Esophagus squamous epithelium (tissue), 5 donors: ENCODE data around the gene KRT76. TPM values are rescaled to one million over a fixed set of nuclear protein-coding genes. Genes with fewer than 3 reads are reported as not detected.
A peak's percentile ranks its signal among the peaks of the same experiment; 100 is the strongest.

ENCODE experiments used
- DNase-seq: peaks from one replicate; lab custom pipeline; 2025; lab: John Stamatoyannopoulos, UW
- H3K27ac ChIP-seq, 4 donors: fragments of 200-600 bp; sonication (generic); one replicate each; pipeline ENCODE4 v1.5.1; 2016 to 2019; ENCODE audit warnings: mild to moderate bottlenecking in 1 of 4
- H3K27me3 ChIP-seq, 4 donors: fragments of 200-600 bp; sonication (generic); 1 replicate in 3 of 4; 2 replicates in 1 of 4; pipeline versions ENCODE4 v1.5.1 to v1.6.0; 2017 to 2021; ENCODE audit warnings: antibody characterized with exemption in 1 of 4
- H3K36me3 ChIP-seq, 3 donors: fragments of 200-600 bp; sonication (generic); one replicate each; pipeline ENCODE4 v1.5.1; 2016 to 2019
- H3K4me1 ChIP-seq, 3 donors: fragments of 200-600 bp; sonication (generic); one replicate each; pipeline ENCODE4 v1.5.1; 2017 to 2019
- H3K4me3 ChIP-seq, 4 donors: fragments of 200-600 bp; sonication (generic); 1 replicate in 3 of 4; 2 replicates in 1 of 4; pipeline ENCODE4 v1.5.1; 2016 to 2019; ENCODE audit warnings: mild to moderate bottlenecking in 2 of 4, moderate library complexity in 1 of 4
- H3K9me3 ChIP-seq, 3 donors: fragments of 200-600 bp; sonication (generic); one replicate each; pipeline ENCODE4 v1.5.1; 2016 to 2019
- POLR2A ChIP-seq, 4 donors: fragments of 450-650 bp; IDR thresholded peaks; one replicate each; pipeline ENCODE4 v1.6.1; 2017; ENCODE audit warnings: antibody characterized with exemption in 4 of 4, mild to moderate bottlenecking in 4 of 4, moderate library complexity in 3 of 4
- WGBS, 2 donors: methylation state at CpG; one replicate each; pipeline ENCODE4 v1.1.5; 2018; 5-methylcytosine and 5-hydroxymethylcytosine counted together
- intact Hi-C: fragments of 100-400 bp; cut with DNase I; formaldehyde crosslinking; loops from one replicate; pipeline ENCODE4 v1.15.0; 2022
- total RNA-seq, 4 donors: library from RNA; depleted of rRNA; stranded (reverse); fragments of >200 nt; gene quantifications; one replicate each; pipeline ENCODE4 v1.1.0, GENCODE V29; 2016
- TF ChIP-seq, protein P1 (sequence below), 6 experiments: fragments of 450-650 bp in 4 of 6; fragments of 200-600 bp in 2 of 6; sonication (generic) in 2 of 6; IDR thresholded peaks; one replicate each; pipeline ENCODE4 v1.5.1; 2016 to 2019; ENCODE audit warnings: antibody characterized with exemption in 6 of 6, mild to moderate bottlenecking in 4 of 6, moderate library complexity in 4 of 6
- donor health status: DM: yes; HTN: yes; CAD: no.

The KRT76 gene
- total RNA-seq, 4 donors from 2014 or later = not detected

DNA sequence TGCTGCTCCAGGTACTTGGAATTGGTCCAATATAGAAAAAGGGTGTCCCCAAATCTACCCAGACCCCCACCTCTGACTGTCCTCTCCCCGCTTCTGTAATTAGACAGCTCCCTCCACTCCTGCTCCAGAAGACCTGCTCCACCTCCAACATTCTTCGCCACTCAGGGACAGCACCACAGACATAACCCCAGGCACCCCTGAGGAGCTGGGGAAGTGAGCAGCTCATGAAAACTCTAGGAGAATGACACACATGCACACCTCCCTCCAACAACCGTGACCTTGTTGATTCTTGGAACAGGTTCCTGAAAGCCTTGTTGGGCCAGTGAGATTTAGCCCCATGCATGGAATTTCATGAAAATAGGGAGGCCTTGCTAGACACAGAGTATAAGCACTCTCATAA, 28.6 kb upstream of the KRT76 start:
- 63 to 70% methylated on average over 1 to 3 of the region's 3 CpGs for WGBS, 2 donors
- intact Hi-C loops = no loop called here

DNA sequence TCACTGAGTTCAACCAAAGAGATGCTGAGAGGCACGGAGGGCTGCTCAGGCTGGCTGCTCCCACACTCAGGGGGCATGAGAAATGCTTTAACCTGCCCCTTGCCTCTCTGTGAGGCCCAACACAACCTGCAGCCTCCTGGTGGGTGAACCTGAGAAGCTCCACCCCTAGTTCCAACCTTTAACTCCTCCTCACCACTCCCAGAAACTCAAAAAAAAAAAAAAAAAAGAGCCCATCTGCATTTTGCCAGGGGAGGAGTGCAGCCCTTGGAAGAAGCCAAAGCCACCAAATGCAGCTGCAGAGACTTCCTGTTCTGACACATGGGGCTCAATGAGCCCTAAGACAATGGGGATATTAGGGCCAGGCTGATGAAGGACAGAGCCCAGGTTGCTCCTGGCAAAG, 27.9 kb upstream of the KRT76 start:
- no peak for DNase-seq
- H3K9me3 ChIP-seq = no peaks in the 10 kb centered on the region
- peak overlapping the region in 3 of 4 donors; percentile 23 to 71 (median 64) for H3K27ac ChIP-seq
- TF ChIP-seq POLR2A (IDR thresholded peaks at IDR 0.05) = no peak
- TF ChIP-seq, protein P1, sequence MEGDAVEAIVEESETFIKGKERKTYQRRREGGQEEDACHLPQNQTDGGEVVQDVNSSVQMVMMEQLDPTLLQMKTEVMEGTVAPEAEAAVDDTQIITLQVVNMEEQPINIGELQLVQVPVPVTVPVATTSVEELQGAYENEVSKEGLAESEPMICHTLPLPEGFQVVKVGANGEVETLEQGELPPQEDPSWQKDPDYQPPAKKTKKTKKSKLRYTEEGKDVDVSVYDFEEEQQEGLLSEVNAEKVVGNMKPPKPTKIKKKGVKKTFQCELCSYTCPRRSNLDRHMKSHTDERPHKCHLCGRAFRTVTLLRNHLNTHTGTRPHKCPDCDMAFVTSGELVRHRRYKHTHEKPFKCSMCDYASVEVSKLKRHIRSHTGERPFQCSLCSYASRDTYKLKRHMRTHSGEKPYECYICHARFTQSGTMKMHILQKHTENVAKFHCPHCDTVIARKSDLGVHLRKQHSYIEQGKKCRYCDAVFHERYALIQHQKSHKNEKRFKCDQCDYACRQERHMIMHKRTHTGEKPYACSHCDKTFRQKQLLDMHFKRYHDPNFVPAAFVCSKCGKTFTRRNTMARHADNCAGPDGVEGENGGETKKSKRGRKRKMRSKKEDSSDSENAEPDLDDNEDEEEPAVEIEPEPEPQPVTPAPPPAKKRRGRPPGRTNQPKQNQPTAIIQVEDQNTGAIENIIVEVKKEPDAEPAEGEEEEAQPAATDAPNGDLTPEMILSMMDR (IDR thresholded peaks at IDR 0.05) = no peak
- peaks cover 6 to 55% (median 6%) of the 10 kb centered on the region in 3 donors for H3K4me1 ChIP-seq
- no peak overlapping the region for H3K4me3 ChIP-seq
- WGBS, 2 donors = 50 to 57% methylated on average over 1 of the region's 1 CpG
- intact Hi-C loops = no loop called here
- H3K27me3 ChIP-seq = no peaks in the 10 kb centered on the region
- peaks cover 0 to 32% (median 0%) of the 10 kb centered on the region in 3 donors for H3K36me3 ChIP-seq

More for the DNA sequence above, 28.6 kb upstream of the KRT76 start:
- no peak for DNase-seq
- H3K4me1 ChIP-seq = peaks cover 0 to 47% (median under 1%) of the 10 kb centered on the region in 3 donors
- TF ChIP-seq POLR2A (IDR thresholded peaks at IDR 0.05) = no peak
- TF ChIP-seq, protein P1 (IDR thresholded peaks at IDR 0.05) = no peak
- H3K4me3 ChIP-seq = no peak overlapping the region
- peak overlapping the region in 2 of 4 donors; percentile 23 to 64 for H3K27ac ChIP-seq
- peaks cover 0 to 34% (median 0%) of the 10 kb centered on the region in 3 donors for H3K36me3 ChIP-seq
- H3K9me3 ChIP-seq = no peaks in the 10 kb centered on the region
- H3K27me3 ChIP-seq = no peaks in the 10 kb centered on the region

DNA sequence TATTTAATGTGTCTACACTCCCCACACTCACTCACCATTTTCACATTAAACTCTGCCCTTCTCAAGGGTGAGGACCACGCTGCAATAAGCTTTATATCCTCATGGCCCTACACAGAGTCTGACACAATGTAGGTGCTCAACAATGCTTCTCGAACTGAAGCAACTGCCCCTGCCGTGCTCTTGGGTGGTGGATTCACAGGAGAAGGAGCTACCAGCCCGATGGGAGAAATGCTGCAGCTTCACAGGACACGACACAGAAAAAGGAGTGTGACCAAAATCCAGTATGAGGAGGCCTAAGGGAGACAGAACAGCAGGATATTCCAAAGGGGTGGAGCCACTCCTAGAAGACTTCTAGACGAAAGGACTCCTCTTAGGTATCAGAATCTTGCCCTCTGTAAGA, 25.3 kb upstream of the KRT76 start:
- TF ChIP-seq, protein P1 (IDR thresholded peaks at IDR 0.05) = no peak
- TF ChIP-seq POLR2A (IDR thresholded peaks at IDR 0.05) = no peak

DNA sequence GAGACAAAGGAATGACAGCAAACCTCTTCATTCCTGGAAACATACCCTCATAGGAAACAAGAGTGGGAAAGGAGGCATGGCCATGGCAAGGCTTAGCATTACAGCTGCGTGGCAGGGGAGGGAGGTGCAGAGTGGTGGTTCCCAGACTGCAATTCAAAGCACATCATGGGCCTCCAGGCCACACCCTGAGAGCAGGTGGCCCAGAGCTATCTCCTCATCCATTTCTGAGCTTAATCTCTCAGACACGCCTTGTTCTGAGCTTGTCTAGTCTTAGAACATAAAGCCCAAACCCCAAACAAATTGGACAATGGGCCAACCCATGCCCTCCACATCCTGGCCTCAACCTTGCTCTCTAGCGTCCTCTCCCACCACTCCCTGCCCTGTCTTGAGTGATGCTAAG, 24.6 kb upstream of the KRT76 start:
- H3K36me3 ChIP-seq = no peaks in the 10 kb centered on the region

More for the DNA sequence above, 25.3 kb upstream of the KRT76 start:
- H3K36me3 ChIP-seq = peaks cover 0 to 6% (median 0%) of the 10 kb centered on the region in 3 donors
- no peak overlapping the region for H3K4me3 ChIP-seq
- H3K27ac ChIP-seq = peak overlapping the region in 1 of 4 donors; percentile 49
- H3K4me1 ChIP-seq = peaks cover 6 to 80% (median 15%) of the 10 kb centered on the region in 3 donors
- H3K9me3 ChIP-seq = no peaks in the 10 kb centered on the region
- DNase-seq = no peak
- intact Hi-C loops = no loop called here
- WGBS, 2 donors = 67 to 73% methylated on average over 5 to 6 of the region's 6 CpGs
- H3K27me3 ChIP-seq = no peaks in the 10 kb centered on the region

DNA sequence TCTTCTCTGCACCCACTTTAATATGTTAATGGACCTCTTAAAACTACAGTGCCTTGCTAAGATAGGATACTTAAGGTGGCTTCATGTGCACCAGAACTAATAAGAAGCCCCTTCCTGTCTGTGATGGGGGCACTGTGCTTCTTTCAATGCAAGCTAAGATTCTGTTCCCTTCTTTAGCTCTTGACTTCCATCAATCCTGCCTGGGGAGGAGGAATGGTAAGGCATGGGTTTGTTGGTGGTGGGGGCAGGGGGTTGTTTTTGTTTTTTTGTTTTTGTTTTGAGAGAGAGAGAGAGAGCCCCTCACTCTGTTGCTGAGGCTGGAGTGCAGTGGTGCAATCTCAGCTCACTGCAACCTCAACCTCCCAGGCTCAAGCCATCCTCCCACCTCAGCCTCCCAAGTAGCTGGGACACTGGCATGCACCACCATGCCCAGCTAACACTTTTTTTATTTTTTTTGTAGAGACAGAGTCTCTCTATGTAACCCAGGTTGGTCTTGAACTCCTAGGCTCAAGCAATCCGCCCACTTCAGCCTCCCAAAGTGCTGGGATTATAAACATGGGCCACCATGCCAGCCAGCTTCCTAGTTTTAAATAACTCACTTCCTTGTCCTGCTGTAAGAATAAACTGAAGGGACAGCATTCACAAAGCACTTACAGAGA, 23.2 kb upstream of the KRT76 start:
- H3K9me3 ChIP-seq = no peaks in the 10 kb centered on the region
- TF ChIP-seq POLR2A (IDR thresholded peaks at IDR 0.05) = no peak
- TF ChIP-seq, protein P1 (IDR thresholded peaks at IDR 0.05) = no peak
- no peaks in the 10 kb centered on the region for H3K27me3 ChIP-seq
- peaks cover 6 to 78% (median 15%) of the 10 kb centered on the region in 3 donors for H3K4me1 ChIP-seq
- no peak overlapping the region for H3K4me3 ChIP-seq
- no peak for DNase-seq
- no peaks in the 10 kb centered on the region for H3K36me3 ChIP-seq
- H3K27ac ChIP-seq = peak overlapping the region; percentile 28 to 62 (median 54)
- WGBS, 2 donors = 27 to 31% methylated on average over 1 of the region's 1 CpG
- intact Hi-C loops = no loop called here

More for the DNA sequence above, 24.6 kb upstream of the KRT76 start:
- no peak overlapping the region for H3K4me3 ChIP-seq
- WGBS, 2 donors = 42 to 46% methylated on average over 3 of the region's 3 CpGs
- no peaks in the 10 kb centered on the region for H3K9me3 ChIP-seq
- peaks cover 6 to 86% (median 15%) of the 10 kb centered on the region in 3 donors for H3K4me1 ChIP-seq
- H3K27me3 ChIP-seq = no peaks in the 10 kb centered on the region
- TF ChIP-seq, protein P1 (IDR thresholded peaks at IDR 0.05) = no peak
- TF ChIP-seq POLR2A (IDR thresholded peaks at IDR 0.05) = no peak
- DNase-seq = no peak
- intact Hi-C loops = no loop called here
- peak overlapping the region in 2 of 4 donors; percentile 49 to 62 for H3K27ac ChIP-seq
